Measurements from ENCODE around the gene NPSR1. TPM values are rescaled to one million over a fixed set of nuclear protein-coding genes. Genes with fewer than 3 reads are reported as not detected.
"Not testable (repeated sequence)": the region's sequence is repeated elsewhere in the genome, so short reads cannot be mapped to it uniquely, and the experiment has no call there.

Gene NPSR1
- total RNA-seq: not detected in 2 replicates

DNA sequence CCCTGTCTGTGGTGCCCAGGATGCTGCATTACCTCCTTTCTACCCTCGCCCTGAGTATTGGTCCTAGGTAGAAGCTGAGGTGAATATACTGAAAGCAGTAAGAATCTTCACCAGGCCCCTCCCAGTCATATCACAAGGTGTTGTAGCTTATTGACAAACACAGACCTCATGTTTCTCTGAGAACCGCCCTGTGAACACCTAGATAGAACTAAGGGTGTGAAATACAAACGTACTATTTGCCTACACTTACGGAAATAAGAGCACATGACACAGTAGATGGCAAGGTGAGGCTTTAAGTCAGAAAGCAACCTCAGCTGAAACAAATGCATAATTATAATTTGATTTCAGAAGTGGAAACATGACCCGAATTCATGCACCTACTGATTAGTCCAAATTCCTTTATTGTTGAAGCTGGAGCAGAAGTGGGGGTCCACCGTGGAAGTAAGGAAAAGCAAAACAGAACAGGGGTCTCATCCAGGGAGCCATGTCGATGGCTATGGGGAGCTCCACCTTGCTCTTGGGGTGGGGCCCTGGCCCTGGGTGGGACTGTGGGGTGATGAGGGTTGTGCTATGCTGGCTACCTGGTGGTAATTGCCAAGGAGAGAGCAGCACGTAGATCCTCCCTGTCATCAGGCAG is at the start of gene NPSR1:
Gene NPSR1, plus strand, starts transcription at position 587 of the 637 bp plus-strand sequence. CDS start 195 bp downstream, outside the sequence.
- no peak within 1 kb of the TSS for H3K4me3 ChIP-seq (ENCODE audit: low read depth, low read length)
- no peak for DNase-seq (ENCODE audit: low read depth)
- TF ChIP-seq, protein P1, sequence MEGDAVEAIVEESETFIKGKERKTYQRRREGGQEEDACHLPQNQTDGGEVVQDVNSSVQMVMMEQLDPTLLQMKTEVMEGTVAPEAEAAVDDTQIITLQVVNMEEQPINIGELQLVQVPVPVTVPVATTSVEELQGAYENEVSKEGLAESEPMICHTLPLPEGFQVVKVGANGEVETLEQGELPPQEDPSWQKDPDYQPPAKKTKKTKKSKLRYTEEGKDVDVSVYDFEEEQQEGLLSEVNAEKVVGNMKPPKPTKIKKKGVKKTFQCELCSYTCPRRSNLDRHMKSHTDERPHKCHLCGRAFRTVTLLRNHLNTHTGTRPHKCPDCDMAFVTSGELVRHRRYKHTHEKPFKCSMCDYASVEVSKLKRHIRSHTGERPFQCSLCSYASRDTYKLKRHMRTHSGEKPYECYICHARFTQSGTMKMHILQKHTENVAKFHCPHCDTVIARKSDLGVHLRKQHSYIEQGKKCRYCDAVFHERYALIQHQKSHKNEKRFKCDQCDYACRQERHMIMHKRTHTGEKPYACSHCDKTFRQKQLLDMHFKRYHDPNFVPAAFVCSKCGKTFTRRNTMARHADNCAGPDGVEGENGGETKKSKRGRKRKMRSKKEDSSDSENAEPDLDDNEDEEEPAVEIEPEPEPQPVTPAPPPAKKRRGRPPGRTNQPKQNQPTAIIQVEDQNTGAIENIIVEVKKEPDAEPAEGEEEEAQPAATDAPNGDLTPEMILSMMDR (IDR thresholded peaks at IDR 0.05; ENCODE audit: insufficient read depth, low read depth, low read length): no peak

DNA sequence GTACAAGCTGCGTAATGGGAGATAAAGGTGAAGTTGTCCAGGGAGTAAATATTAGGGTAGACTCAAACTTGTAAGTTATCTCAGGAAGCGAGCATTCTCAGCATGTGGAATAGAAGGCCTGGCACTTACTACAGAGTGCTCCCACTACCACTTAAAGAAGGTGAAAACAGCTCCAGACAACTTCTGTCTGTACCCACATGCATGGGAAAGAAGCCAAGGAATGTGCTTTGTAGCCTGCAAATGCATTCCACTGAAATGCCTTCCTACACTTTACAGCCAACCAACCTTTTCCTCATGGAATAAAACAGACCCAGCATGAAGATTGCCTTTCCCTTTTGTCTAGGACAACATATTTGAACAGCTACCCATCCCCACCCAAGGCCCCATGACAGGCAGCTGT is 45.4 kb upstream of the NPSR1 start:
- no peak for DNase-seq (ENCODE audit: low read depth)
- TF ChIP-seq, protein P1 (IDR thresholded peaks at IDR 0.05; ENCODE audit: insufficient read depth, low read depth, low read length): no peak
- no peak overlapping the region for H3K4me3 ChIP-seq (ENCODE audit: low read depth, low read length)

DNA sequence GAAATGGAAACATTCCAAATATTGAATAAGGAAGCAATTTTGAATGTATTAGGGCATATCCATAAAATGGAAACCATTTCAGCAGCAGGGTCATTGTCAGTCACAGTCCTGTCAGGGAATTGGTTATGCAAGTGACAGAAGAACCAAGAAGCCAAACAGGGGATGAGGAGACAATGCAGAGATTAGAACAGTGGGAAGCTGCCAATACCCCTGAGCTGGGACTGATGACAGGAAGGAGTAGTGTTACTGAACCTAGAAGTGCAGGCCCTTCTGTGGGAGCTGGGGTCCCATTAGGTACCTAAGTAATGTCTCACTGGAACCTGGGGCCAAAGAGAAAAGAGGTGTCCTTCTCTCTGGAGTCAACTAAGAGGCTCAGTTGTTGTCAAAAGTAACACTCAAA is 37.6 kb upstream of the NPSR1 start:
- no peak for DNase-seq (ENCODE audit: low read depth)
- TF ChIP-seq, protein P1 (IDR thresholded peaks at IDR 0.05; ENCODE audit: insufficient read depth, low read depth, low read length): no peak
- no peak overlapping the region for H3K4me3 ChIP-seq (ENCODE audit: low read depth, low read length)

DNA sequence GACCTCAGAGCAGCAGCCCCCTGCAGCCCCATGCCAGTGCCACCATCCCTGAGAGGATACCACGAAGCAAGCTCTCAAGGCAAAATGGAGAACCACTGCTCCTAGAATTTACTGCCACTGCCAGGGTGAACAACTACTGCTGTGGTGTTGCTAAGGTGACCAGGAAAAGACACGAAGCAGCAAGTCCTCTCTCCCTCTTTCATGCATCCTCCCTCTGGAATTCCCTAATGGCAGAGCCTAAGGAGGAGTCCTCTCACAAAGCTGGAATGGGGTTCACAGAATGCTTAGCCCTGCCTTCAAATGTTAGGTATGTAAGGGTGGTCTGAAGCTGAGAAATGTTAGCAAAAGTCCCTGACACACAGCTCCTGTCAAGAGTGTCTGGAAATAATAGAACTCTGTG is 35.8 kb upstream of the NPSR1 start:
- DNase-seq (ENCODE audit: low read depth): no peak
- H3K4me3 ChIP-seq (ENCODE audit: low read depth, low read length): no peak overlapping the region
- TF ChIP-seq, protein P1 (IDR thresholded peaks at IDR 0.05; ENCODE audit: insufficient read depth, low read depth, low read length): no peak

- TF ChIP-seq, protein P1 (IDR thresholded peaks at IDR 0.05; ENCODE audit: insufficient read depth, low read depth, low read length): no peak
- no peak for DNase-seq (ENCODE audit: low read depth)
- no peak overlapping the region for H3K4me3 ChIP-seq (ENCODE audit: low read depth, low read length)
Observed at GRCh38 chr7:34622771-34623250, 35.2 kb upstream of the NPSR1 start.

DNA sequence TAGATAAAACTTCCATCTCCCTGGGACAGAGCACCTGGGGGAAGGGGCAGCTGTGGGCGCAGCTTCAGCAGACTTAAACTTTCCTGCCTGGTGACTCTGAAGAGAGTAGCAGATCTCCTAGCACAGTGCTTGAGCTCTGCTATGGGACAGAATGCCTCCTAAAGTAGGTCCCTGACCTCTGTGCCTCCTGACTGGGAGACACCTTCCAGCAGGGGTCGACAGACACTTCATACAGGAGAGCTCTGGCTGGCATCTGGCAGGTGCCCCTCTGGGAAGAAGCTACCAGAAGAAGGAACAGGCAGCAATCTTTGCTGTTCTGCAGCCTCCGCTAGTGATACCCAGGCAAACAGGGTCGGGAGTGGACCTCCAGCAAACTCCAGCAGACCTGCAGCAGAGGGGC is 29.4 kb upstream of the NPSR1 start:
- DNase-seq (ENCODE audit: low read depth); H3K4me3 ChIP-seq (ENCODE audit: low read depth, low read length): not testable (repeated sequence)

DNA sequence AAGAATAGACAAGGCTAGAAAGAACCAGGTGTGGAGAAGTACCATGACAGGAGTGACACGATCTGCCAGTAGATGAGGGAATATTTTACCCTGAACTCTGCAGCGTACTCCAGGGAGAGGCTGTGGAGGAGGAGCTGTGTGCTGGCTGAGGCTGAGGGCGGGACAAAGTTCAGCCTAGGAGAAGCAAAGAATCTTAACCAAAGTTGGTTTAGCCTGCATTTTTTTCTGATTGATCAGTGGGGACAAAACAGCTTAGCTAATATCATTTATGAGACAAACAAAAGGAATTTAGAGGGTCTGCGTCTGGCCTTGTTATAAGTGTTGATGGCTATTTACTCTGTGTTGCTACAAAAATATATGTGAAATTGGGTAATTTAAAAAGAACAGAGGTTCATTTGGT is 5.2 kb upstream of the NPSR1 start:
- no peak overlapping the region for H3K4me3 ChIP-seq (ENCODE audit: low read depth, low read length)
- TF ChIP-seq, protein P1 (IDR thresholded peaks at IDR 0.05; ENCODE audit: insufficient read depth, low read depth, low read length): no peak
- no peak for DNase-seq (ENCODE audit: low read depth)
